ENCODE measurements around the gene LRMDA.

LRMDA gene

GRCh38 chr10:76017026-76017732 lies 585.8 kb downstream of the LRMDA start:
- DNase-seq, result no peak

GRCh38 chr10:76017733-76018433 lies 586.5 kb downstream of the LRMDA start:
- DNase-seq, result no peak

DNA sequence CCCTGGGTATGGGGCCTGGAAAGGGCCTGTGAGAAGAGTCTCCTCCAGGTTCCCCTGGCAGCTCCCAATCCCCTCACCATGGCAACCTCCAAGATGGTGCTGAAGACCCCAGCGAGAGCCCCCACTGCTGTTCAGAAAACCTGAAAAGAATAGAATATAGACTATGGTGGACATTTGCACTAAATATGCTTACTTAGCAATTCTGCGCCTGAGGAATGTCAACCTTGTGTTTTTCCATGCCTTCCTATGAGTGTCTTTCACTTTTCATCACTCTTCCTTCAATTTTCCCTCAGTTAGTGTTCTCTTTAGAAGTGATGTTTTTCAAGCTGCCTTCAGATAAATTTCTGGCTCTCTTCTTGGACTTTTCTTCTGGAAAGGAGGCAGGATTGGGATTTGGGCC lies 589.2 kb downstream of the LRMDA start:
- no peak for DNase-seq

DNA sequence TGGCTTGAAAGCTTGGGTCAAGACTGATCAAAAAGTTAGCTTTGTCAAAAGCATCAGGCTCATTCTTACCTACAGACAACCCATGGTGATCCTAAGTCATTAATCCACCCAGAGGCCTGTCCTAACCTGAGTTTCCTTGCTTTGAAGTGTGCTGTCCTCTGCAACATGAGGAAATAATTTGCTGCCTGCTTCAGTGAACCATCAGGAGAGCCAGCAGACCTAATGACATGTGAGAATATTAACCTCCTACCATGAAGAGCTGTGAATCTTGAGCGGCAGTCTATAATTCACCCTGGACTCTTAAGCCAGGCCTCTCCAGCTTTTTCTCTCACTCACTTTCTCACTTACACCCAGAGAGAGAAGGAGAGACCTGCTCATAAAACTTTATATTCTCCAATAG lies 590.0 kb downstream of the LRMDA start:
- DNase-seq, result no peak

- no peak for DNase-seq
These were observed 590.9 kb downstream of the LRMDA start for GRCh38 chr10:76022366-76022765.

- DNase-seq, result no peak
These were observed 591.6 kb downstream of the LRMDA start for GRCh38 chr10:76023007-76023406.

DNA sequence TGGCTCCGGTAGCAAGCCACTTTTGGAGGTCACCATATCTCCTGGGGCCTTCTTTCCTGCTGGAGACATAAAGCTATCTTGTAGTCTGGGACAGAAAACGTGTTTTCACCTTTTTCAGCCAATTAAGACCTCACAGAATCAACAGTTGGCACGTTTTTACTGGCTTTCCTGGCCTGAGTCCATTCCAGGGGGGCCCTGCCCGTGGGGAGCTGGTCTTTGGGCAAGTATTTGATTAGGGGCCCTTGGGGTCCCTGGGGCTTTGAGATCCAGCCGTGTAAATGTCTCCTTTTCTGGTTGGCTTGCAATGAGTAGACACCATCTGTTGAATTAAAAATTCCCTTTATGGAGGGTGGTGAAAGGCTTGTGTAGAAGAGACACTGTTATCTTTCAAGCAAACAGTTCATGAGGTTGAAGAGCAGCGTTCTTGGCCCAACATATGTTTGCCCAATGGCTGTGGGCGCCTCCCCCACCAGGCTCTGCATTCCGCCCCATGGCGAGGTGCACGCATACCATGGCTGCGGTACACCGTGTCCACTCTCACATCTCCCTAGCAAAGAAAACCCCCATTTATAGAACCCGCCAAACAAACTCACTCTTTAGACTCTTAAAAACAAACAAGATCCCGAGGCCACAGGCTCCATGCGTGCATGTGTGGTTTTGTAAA lies 593.2 kb downstream of the LRMDA start:
- DNase-seq, result no peak

DNA sequence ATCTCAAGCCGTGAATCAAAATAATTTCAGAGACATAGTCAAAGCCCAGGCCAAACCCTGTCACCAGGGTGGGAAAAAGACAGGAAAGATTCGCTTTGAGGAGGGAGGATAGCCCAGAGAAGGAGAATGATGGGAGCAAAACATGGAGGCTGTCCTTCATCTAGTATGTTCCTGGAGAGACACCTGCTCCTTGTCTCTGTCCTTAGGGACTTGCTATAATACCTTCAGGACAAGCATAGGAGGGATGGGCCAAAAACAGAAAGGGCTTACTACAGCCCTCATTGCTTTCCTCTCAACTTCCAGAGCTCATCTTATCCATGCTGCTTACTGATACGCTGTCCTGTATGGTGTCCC lies 593.7 kb downstream of the LRMDA start:
- DNase-seq, result no peak

- DNase-seq, result no peak
These were observed 594.9 kb downstream of the LRMDA start for GRCh38 chr10:76026176-76026771.

DNA sequence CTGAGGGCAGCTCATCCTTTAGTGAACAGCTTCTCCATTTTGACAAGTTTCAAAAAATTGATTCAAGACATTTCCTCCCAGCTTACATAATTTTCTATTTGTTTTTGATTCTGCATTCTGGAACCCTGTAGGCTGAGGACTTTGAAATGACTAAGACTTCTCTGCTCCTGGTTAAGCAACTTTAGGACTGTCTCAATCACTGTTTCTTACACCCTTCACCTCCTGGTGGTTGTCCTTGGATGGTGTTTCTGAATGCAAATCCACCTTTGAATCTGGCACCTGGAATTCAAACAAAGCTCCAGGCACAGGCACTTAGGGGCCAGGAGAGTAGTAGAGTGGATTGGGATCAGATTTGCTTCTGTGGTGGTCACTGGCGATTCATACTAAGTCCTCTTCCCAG lies 595.5 kb downstream of the LRMDA start:
- DNase-seq, result no peak

DNA sequence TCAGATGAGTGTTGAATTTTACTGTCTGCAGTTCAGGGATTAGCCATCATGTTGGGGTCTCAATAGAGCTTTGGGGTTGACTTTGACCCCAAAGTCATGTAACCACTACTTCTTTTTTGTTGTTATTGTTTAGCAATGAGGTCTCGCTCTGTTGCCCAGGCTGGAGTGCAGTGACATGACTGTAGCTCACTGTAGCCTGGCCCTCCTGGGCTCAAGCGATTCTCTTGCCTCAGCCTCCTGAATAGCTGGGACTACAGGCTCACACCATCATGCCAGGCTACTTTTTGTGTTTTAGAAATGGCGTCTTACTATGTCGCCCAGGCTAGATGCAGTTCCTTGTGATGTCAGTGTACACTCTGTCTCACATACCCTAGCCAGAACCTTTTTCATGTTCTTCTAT lies 598.4 kb downstream of the LRMDA start:
- no peak for DNase-seq

- DNase-seq, result no peak
These were observed 599.7 kb downstream of the LRMDA start for GRCh38 chr10:76031099-76031498.

DNA sequence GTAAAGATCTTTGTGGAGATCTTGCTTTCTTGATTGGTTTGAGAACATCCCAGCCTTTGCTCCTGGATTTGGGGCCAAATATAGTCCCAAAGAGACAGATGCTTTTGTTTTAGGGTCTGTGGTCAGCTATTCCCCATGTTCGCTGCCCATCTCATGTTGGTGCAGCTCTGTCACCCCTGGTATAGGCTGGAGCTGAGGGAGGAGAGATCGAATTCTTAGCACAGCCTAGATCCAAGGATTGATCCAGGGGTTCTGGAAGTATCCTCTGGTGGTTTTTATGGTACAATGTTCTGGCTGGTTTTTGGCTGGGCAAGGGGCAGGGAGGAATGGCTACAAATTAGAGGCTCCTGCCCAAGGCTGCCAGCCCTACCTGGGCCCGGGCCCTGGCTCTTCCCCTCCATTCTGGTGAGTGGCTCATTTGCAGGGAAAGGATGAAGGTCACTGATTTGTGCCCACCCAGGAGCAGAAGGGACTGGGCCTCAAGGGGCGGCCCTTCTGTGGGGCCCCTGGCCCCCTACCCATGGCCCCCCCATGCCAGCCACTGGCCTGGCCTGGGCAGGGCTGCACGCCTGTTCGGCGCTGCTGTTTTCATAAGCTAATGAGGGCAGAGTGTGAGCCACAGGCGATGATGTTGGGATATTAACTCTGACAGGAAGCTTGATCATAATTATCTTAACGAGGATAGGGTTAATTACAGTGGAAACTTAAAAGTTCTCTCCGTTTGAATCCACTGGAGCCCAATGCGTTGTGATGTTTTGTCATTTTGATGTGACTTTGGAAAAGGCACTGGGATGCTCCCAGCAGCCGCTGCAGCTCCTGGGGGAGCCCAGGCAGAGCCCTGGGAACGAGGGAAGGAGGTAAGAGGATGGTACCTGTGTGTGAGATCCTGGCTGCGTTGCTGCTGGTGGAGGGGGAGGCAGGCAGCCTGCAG lies 600.6 kb downstream of the LRMDA start:
- DNase-seq, result no peak

DNA sequence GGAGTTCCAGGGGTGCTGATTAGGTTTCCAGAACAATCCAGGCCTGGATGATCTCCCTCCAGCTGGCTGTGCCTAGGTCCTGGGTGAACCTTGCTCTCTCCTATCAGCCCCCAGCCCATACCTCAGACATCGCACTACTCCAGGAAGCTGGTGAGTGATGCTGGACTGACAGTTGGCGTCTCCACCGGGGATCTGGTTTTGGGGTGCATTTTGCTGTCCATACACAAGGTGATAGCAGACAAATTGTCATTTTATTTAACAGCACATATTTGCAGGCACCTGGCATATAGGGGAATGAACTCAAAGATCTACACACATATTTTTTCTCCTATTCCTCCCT lies 601.2 kb downstream of the LRMDA start:
- no peak for DNase-seq

DNA sequence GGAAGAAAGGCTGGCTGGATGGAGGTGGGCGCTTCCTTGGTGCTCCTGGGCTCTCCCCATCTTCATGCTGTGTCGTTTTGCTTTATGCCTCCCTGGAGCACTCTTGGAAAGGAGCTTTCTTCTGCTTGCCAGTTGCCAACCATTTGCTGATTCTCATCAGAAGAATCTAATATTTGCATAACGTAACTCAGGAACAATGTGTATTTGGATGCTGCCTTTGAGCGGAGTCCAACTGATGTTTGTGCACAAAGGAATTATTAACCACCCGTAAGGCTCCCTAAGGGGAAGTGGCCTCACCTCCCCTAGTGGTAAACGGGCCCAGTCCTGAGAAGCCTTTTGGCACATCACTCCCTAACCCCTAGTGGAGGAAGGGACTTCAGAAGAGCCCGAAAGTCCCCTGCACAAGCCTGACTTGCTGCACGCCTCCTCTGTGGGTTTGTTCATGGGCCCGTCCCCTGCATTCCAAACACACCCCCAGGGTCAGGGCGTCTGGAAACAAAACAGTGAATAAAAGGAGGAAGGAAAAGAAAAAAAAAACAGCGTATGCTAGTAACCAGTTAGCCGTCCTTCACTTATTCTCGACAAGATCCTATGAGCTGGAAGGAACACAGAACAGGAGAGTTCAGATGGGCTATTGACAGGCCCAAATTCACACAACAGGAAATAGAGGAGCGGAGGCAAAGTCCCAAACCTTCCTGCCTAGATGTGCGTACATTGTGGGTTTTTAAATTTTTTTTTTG lies 602.2 kb downstream of the LRMDA start:
- DNase-seq, result no peak

DNA sequence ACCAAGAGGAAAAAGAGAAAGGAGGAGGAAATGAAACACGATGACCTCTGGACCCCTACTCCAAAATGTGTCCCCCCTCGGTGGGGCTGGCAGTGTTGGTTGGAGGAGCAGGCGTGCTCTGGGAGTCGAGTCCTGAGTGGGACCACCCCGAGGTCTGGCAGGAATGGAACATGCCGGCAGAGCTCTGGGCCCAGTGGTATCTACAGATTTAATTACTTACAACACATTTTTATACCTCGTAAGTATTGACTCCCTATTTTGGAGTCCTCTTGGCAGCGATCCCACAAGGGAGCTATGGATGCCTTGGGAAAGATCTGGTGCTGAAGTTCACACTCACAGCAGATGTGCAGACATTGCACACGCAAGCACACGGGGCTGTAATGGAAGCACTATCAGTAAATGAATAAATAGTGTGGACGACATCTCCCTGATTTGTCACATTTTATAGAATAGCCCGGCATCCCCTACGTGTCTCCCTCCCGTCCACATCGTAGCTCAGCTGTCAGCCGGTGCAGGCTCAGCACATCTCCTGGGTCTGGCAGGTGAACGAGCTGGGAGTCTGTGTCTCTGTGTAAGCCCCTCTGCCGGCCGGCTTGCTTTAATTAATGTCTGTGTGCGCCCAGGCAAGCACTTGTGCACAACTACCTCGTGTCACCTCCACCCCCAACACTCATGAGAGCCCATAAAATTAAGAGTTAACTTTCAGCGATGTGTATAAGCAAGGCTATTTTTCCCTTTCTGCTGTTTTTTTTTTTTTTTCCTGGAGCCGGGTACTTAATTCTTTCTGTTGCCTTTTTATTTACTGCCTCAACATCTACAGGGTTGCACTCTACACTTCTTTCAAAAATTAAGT lies 603.2 kb downstream of the LRMDA start:
- DNase-seq, result no peak

- DNase-seq, result no peak
These were observed 604.0 kb downstream of the LRMDA start for GRCh38 chr10:76035206-76036110.

- DNase-seq, result peak; percentile 36
These were observed 604.9 kb downstream of the LRMDA start for GRCh38 chr10:76036111-76036940.

DNA sequence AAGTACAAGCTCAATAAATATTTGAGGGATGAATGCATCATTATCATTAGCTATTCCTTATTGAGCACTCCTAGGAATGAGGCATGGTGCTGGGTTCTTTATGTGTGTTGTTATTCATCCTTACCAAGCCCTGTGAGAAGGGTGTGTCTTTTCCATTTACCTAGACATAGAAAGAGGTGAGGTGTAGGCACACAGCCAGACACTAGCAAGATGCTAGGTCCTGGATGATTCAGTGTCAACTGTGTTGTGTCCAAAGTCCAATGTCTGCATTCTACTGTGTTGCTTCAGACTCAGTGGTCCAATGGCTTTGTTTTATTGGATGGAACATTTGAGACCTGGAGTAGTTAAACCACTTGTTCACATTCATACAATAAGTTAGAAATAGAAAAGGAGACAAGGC lies 605.5 kb downstream of the LRMDA start:
- no peak for DNase-seq
